Measurements from ENCODE around the gene THRA. TPM values are rescaled to one million over a fixed set of nuclear protein-coding genes. Genes with fewer than 3 reads are reported as not detected.

Gene THRA
- total and polyA plus RNA-seq, 2 donors from 2014 or later: 40.8 to 63.9 TPM

GRCh38 chr17:40103071-40103661 is 40.4 kb downstream of the THRA start:
- DNase-seq (peak in 1 of 5 donors; percentile 53), FAIRE-seq (no peak)
- H3K27ac ChIP-seq (ENCODE audit: low read depth in 2 of 2, low read length in 2 of 2): peak overlapping the region in 1 of 2 donors; percentile 73
- H3K4me1 ChIP-seq (ENCODE audit: control insufficient read depth in 2 of 3, insufficient read depth in 2 of 3, low read depth in 1 of 3, low read length in 3 of 3): peaks cover 19 to 55% (median 39%) of the 10 kb centered on the region in 3 donors
- H3K36me3 ChIP-seq (ENCODE audit: control insufficient read depth in 2 of 3, insufficient read depth in 3 of 3, low read length in 3 of 3): no peaks in the 10 kb centered on the region
- no peaks in the 10 kb centered on the region for H3K9me3 ChIP-seq (ENCODE audit: control insufficient read depth in 2 of 3, insufficient read depth in 1 of 3, low read length in 3 of 3)
- H3K27me3 ChIP-seq (ENCODE audit: control insufficient read depth, insufficient read depth, low read length): no peaks in the 10 kb centered on the region
- no peak overlapping the region for H3K4me3 ChIP-seq (ENCODE audit: low read length in 3 of 3)
- TF ChIP-seq CTCF (IDR thresholded peaks at IDR 0.05; ENCODE audit: borderline replicate concordance, extremely low read depth, insufficient read depth): no peak
- intact Hi-C loops (cut with DNase I): no loop called here
- H3K9ac ChIP-seq (ENCODE audit: low read length in 3 of 3): peak overlapping the region in 1 of 3 donors; percentile 25

GRCh38 chr17:40103688-40104087 is 40.9 kb downstream of the THRA start:
- Histone ChIP-seq H3K4me1 (ENCODE audit: control insufficient read depth in 2 of 3, insufficient read depth in 2 of 3, low read depth in 1 of 3, low read length in 3 of 3) (peaks cover 20 to 54% (median 37%) of the 10 kb centered on the region in 3 donors), H3K27me3 (ENCODE audit: control insufficient read depth, insufficient read depth, low read length) (no peaks in the 10 kb centered on the region), H3K9ac (ENCODE audit: low read length in 3 of 3) (peak overlapping the region in 1 of 3 donors; percentile 25), H3K27ac (ENCODE audit: low read depth in 2 of 2, low read length in 2 of 2) (peak overlapping the region in 1 of 2 donors; percentile 73), H3K36me3 (ENCODE audit: control insufficient read depth in 2 of 3, insufficient read depth in 3 of 3, low read length in 3 of 3) (no peaks in the 10 kb centered on the region), H3K4me3 (ENCODE audit: low read length in 3 of 3) (no peak overlapping the region), H3K9me3 (ENCODE audit: control insufficient read depth in 2 of 3, insufficient read depth in 1 of 3, low read length in 3 of 3) (no peaks in the 10 kb centered on the region)
- no peak for TF ChIP-seq CTCF (IDR thresholded peaks at IDR 0.05; ENCODE audit: borderline replicate concordance, extremely low read depth, insufficient read depth)
- intact Hi-C loops (cut with DNase I): no loop called here
- DNase-seq (no peak), FAIRE-seq (no peak)

GRCh38 chr17:40104594-40105486 is 42.1 kb downstream of the THRA start:
- H3K27me3 ChIP-seq (ENCODE audit: control insufficient read depth, insufficient read depth, low read length): no peaks in the 10 kb centered on the region
- H3K4me1 ChIP-seq (ENCODE audit: control insufficient read depth in 2 of 3, insufficient read depth in 2 of 3, low read depth in 1 of 3, low read length in 3 of 3): peaks cover 20 to 62% (median 43%) of the 10 kb centered on the region in 3 donors
- DNase-seq: no peak
- H3K36me3 ChIP-seq (ENCODE audit: control insufficient read depth in 2 of 3, insufficient read depth in 3 of 3, low read length in 3 of 3): no peaks in the 10 kb centered on the region
- TF ChIP-seq CTCF (IDR thresholded peaks at IDR 0.05; ENCODE audit: borderline replicate concordance, extremely low read depth, insufficient read depth): no peak
- H3K4me3 ChIP-seq (ENCODE audit: low read length in 3 of 3): no peak overlapping the region
- intact Hi-C loops (cut with DNase I): no loop called here
- H3K27ac ChIP-seq (ENCODE audit: low read depth in 2 of 2, low read length in 2 of 2): no peak overlapping the region
- no peak overlapping the region for H3K9ac ChIP-seq (ENCODE audit: low read length in 3 of 3)
- no peaks in the 10 kb centered on the region for H3K9me3 ChIP-seq (ENCODE audit: control insufficient read depth in 2 of 3, insufficient read depth in 1 of 3, low read length in 3 of 3)
- FAIRE-seq: no peak

Data from kidney (tissue), 14 donors.